Body of pancreas (tissue), 4 donors: ENCODE data around the gene PAAF1. TPM values are rescaled to one million over a fixed set of nuclear protein-coding genes. Genes with fewer than 3 reads are reported as not detected.

Experiments
- ATAC-seq: fragments of 150-250 bp; one replicate; pipeline ENCODE4 v1.9.1; 2016
- DNase-seq, 4 donors: peaks; one replicate each; pipeline ENCODE4 v3.0.0-alpha.2; 2019
- H3K27ac ChIP-seq, 4 donors: fragments of 200-600 bp; sonication (generic); 1 replicate in 3 of 4; 2 replicates in 1 of 4; pipeline versions ENCODE4 v1.5.1 to v1.6.1; 2016 to 2019; ENCODE audit warnings: mild to moderate bottlenecking in 1 of 4, mixed read lengths in 1 of 4, moderate library complexity in 1 of 4
- H3K27me3 ChIP-seq, 2 donors: fragments of 200-600 bp; sonication (generic); one replicate each; pipeline ENCODE4 v1.6.0; 2016; ENCODE audit warnings: mild to moderate bottlenecking in 1 of 2
- H3K36me3 ChIP-seq, 2 donors: fragments of 200-600 bp; sonication (generic); replicated peaks in 1 of 2; 2 replicates each; pipeline ENCODE4 v1.5.1; 2016; ENCODE audit warnings: low read depth in 2 of 2; ENCODE audit not compliant: insufficient read depth in 1 of 2
- H3K4me1 ChIP-seq: fragments of 200-600 bp; sonication (generic); one replicate; pipeline ENCODE4 v1.6.0; 2016
- H3K4me3 ChIP-seq, 2 donors: fragments of 200-600 bp; sonication (generic); 1 replicate in 1 of 2; 2 replicates in 1 of 2; pipeline ENCODE4 v1.5.1; 2016 to 2019
- H3K9me3 ChIP-seq, 3 donors: fragments of 200-600 bp; sonication (generic); 1 replicate in 2 of 3; 2 replicates in 1 of 3; pipeline ENCODE4 v1.5.1; 2016
- POLR2A ChIP-seq, 3 donors: fragments of 450-650 bp; IDR thresholded peaks; one replicate each; pipeline ENCODE4 v1.6.1; 2016; ENCODE audit warnings: antibody characterized with exemption in 3 of 3, mild to moderate bottlenecking in 2 of 3
- WGBS, 2 donors: methylation state at CpG; one replicate each; pipeline ENCODE4 v1.1.5; 2017; 5-methylcytosine and 5-hydroxymethylcytosine counted together
- intact Hi-C: fragments of 100-400 bp; cut with DNase I; formaldehyde crosslinking; loops from one replicate; pipeline ENCODE4 v1.15.1; 2023
- total RNA-seq, 2 donors: library from RNA; depleted of rRNA; stranded (reverse); fragments of >200 nt; gene quantifications; one replicate each; pipeline ENCODE4 v1.1.0, GENCODE V29; 2016
- TF ChIP-seq, protein P1 (sequence below), 7 experiments: fragments of 450-650 bp in 4 of 7; fragments of 200-600 bp in 3 of 7; sonication (generic) in 3 of 7; IDR thresholded peaks; one replicate each; pipeline ENCODE4 v1.5.1; 2016 to 2019; ENCODE audit warnings: antibody characterized with exemption in 7 of 7

PAAF1 gene
- total RNA-seq, 2 donors from 2014 or later: 11.2 to 12.2 TPM

DNA sequence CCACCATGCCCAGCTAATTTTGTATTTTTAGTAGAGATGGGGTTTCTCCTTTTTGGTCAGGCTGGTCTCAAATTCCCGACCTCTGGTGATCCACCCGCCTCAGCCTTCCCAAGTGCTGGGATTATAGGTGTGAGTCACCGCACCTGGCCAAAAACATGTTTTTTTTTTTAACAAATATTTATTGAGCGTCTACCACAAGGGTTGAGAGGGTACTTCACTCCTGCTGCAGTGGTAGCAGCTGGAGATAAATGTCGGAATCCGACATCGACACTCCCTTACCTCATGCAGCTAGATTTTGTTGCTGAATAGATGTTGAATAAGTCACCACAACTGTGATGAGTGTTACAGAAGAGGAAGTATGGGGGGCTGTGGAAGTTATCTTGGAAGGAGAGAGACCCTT lies 75.0 kb downstream of the PAAF1 start:
- H3K9me3 ChIP-seq: no peaks in the 10 kb centered on the region
- 81 to 86% methylated on average over 7 of the region's 7 CpGs for WGBS, 2 donors
- H3K27ac ChIP-seq: no peak overlapping the region
- DNase-seq (no peak), ATAC-seq (no peak)
- no peak for TF ChIP-seq POLR2A (IDR thresholded peaks at IDR 0.05)
- TF ChIP-seq, protein P1, sequence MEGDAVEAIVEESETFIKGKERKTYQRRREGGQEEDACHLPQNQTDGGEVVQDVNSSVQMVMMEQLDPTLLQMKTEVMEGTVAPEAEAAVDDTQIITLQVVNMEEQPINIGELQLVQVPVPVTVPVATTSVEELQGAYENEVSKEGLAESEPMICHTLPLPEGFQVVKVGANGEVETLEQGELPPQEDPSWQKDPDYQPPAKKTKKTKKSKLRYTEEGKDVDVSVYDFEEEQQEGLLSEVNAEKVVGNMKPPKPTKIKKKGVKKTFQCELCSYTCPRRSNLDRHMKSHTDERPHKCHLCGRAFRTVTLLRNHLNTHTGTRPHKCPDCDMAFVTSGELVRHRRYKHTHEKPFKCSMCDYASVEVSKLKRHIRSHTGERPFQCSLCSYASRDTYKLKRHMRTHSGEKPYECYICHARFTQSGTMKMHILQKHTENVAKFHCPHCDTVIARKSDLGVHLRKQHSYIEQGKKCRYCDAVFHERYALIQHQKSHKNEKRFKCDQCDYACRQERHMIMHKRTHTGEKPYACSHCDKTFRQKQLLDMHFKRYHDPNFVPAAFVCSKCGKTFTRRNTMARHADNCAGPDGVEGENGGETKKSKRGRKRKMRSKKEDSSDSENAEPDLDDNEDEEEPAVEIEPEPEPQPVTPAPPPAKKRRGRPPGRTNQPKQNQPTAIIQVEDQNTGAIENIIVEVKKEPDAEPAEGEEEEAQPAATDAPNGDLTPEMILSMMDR (IDR thresholded peaks at IDR 0.05): no peak
- H3K4me1 ChIP-seq: peaks cover 8% of the 10 kb centered on the region
- H3K27me3 ChIP-seq: no peaks in the 10 kb centered on the region
- intact Hi-C loops: no loop called here
- no peak overlapping the region for H3K4me3 ChIP-seq
- no peaks in the 10 kb centered on the region for H3K36me3 ChIP-seq

GRCh38 chr11:73956876-73957653 lies 80.3 kb downstream of the PAAF1 start:
- intact Hi-C loops: no loop called here
- no peak overlapping the region for H3K4me3 ChIP-seq
- WGBS, 2 donors: 61 to 62% methylated on average over 24 to 29 of the region's 29 CpGs
- H3K4me1 ChIP-seq: peaks cover 8% of the 10 kb centered on the region
- H3K27ac ChIP-seq: no peak overlapping the region
- no peaks in the 10 kb centered on the region for H3K36me3 ChIP-seq
- no peaks in the 10 kb centered on the region for H3K27me3 ChIP-seq
- TF ChIP-seq, protein P1 (IDR thresholded peaks at IDR 0.05): no peak
- no peak for TF ChIP-seq POLR2A (IDR thresholded peaks at IDR 0.05)
- ATAC-seq (no peak), DNase-seq (no peak)
- H3K9me3 ChIP-seq: no peaks in the 10 kb centered on the region

DNA sequence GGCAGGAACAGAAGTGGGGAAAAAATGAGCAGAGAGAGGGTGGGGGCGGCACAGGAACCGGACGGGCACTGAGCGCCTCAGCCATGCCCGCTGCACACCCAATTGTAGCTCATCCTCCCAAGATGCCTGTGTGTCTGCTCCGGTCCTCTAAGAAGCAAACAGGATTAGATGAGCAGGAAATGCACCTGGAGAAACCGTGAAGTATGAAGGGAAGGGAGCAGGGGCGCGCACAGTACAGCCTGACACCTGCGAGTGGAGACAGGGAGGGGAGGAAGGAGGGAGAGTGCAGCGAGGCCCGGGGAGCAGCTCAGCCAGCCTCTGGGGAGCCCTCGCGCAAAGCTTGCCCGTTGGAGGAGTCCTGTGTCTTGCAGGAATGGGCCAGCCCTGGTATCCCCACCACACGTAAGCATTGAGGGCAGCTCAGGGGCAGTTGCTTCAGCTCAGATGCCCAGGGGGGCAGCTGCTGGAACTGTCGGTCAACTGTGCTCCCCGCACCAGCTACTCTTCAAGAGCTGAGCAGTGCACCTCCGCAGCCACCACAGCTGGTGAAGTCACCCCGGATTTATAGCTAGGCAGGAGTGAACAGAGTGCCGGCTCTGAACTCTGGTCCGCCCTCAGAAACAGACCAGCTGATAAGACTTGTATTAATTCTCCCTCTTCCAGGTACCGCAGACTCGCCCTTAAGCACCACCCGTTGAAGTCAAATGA lies 81.0 kb downstream of the PAAF1 start:
- intact Hi-C loops: no loop called here
- ATAC-seq: no peak

GRCh38 chr11:73958521-73959141 lies 81.8 kb downstream of the PAAF1 start:
- H3K27me3 ChIP-seq: no peaks in the 10 kb centered on the region

More for the DNA sequence above, 81.0 kb downstream of the PAAF1 start:
- Histone ChIP-seq H3K27ac (no peak overlapping the region), H3K36me3 (no peaks in the 10 kb centered on the region), H3K27me3 (no peaks in the 10 kb centered on the region), H3K9me3 (no peaks in the 10 kb centered on the region), H3K4me3 (no peak overlapping the region), H3K4me1 (peaks cover 8% of the 10 kb centered on the region)
- DNase-seq: no peak
- TF ChIP-seq, protein P1 (IDR thresholded peaks at IDR 0.05): no peak
- no peak for TF ChIP-seq POLR2A (IDR thresholded peaks at IDR 0.05)
- WGBS, 2 donors: 74 to 75% methylated on average over 25 of the region's 25 CpGs

More at GRCh38 chr11:73958521-73959141, 81.8 kb downstream of the PAAF1 start:
- no peak overlapping the region for H3K27ac ChIP-seq
- ATAC-seq: no peak
- 73 to 82% methylated on average over 13 to 17 of the region's 18 CpGs for WGBS, 2 donors
- peaks cover 8% of the 10 kb centered on the region for H3K4me1 ChIP-seq
- intact Hi-C loops: no loop called here
- H3K9me3 ChIP-seq: no peaks in the 10 kb centered on the region
- TF ChIP-seq, protein P1 (IDR thresholded peaks at IDR 0.05): no peak
- no peak for TF ChIP-seq POLR2A (IDR thresholded peaks at IDR 0.05)
- no peaks in the 10 kb centered on the region for H3K36me3 ChIP-seq
- H3K4me3 ChIP-seq: no peak overlapping the region
- no peak for DNase-seq
